HEK293T (cell line): ENCODE measurements around the gene MYBPHL.

ENCODE experiments used
- CTCF ChIA-PET: fragments of 350-600 bp; formaldehyde crosslinking; extraction: SDS; loops from one replicate; lab custom pipeline; 2021; ENCODE audit warnings: antibody characterized with exemption, inconsistent platforms; lab: Yijun Ruan, JAX
- POLR2A ChIA-PET: fragments of 350-600 bp; formaldehyde crosslinking; extraction: SDS; loops from one replicate; lab custom pipeline; 2020; ENCODE audit warnings: antibody characterized with exemption, inconsistent platforms; lab: Yijun Ruan, JAX
- DNase-seq: peaks from one replicate; pipeline ENCODE4 v3.0.0; 2012; ENCODE audit warnings: mixed read lengths; ENCODE audit errors: extremely low spot score
- ARNT ChIP-seq: fragments of 450-650 bp; IDR thresholded peaks from 2 replicates; pipeline ENCODE4 v1.6.1; 2017; ENCODE audit warnings: mild to moderate bottlenecking
- BHLHE40 ChIP-seq: fragments of 450-650 bp; IDR thresholded peaks from 2 replicates; pipeline ENCODE4 v1.6.1; 2016; ENCODE audit warnings: mild to moderate bottlenecking, moderate library complexity, borderline replicate concordance
- CTBP1 ChIP-seq: fragments of 450-650 bp; IDR thresholded peaks from 2 replicates; pipeline ENCODE4 v1.6.1; 2016; ENCODE audit warnings: borderline replicate concordance
- ELF4 ChIP-seq: fragments of 450-650 bp; IDR thresholded peaks from 2 replicates; pipeline ENCODE4 v1.6.1; 2017; ENCODE audit warnings: antibody characterized with exemption
- FOXA1 ChIP-seq: fragments of 450-650 bp; IDR thresholded peaks from 2 replicates; pipeline ENCODE4 v1.6.1; 2016; ENCODE audit warnings: mild to moderate bottlenecking
- FOXK2 ChIP-seq: fragments of 450-650 bp; IDR thresholded peaks from 2 replicates; pipeline ENCODE4 v1.6.1; 2016; ENCODE audit warnings: mild to moderate bottlenecking
- FOXM1 ChIP-seq: fragments of 450-650 bp; IDR thresholded peaks from 2 replicates; pipeline ENCODE4 v1.6.1; 2017; ENCODE audit warnings: mild to moderate bottlenecking, borderline replicate concordance
- HDGF ChIP-seq: fragments of 450-650 bp; IDR thresholded peaks from 2 replicates; pipeline ENCODE4 v1.6.1; 2017; ENCODE audit warnings: antibody characterized with exemption, borderline replicate concordance
- L3MBTL2 ChIP-seq: fragments of 450-650 bp; conservative IDR thresholded peaks from 2 replicates; pipeline ENCODE4 v1.6.1; 2016; ENCODE audit warnings: mild to moderate bottlenecking
- LEF1 ChIP-seq: fragments of 450-650 bp; IDR thresholded peaks from 2 replicates; pipeline ENCODE4 v1.6.1; 2017; ENCODE audit warnings: mild to moderate bottlenecking, borderline replicate concordance
- NFRKB ChIP-seq: fragments of 450-650 bp; IDR thresholded peaks from 2 replicates; pipeline ENCODE4 v1.6.1; 2016; ENCODE audit warnings: mild to moderate bottlenecking, moderate library complexity
- SP1 ChIP-seq: fragments of 450-650 bp; IDR thresholded peaks from 2 replicates; pipeline ENCODE4 v1.6.1; 2017
- SUZ12 ChIP-seq: fragments of 450-650 bp; IDR thresholded peaks from 2 replicates; pipeline ENCODE4 v1.6.1; 2016; ENCODE audit warnings: mild to moderate bottlenecking
- TARDBP ChIP-seq: fragments of 450-650 bp; IDR thresholded peaks from 2 replicates; pipeline ENCODE4 v1.6.1; 2016
- ZNF384 ChIP-seq: fragments of 450-650 bp; IDR thresholded peaks from 2 replicates; pipeline ENCODE4 v1.6.1; 2016
- TF ChIP-seq, protein P1 (sequence below): fragments of 450-650 bp; IDR thresholded peaks from 2 replicates; pipeline ENCODE4 v1.6.1; 2016

Gene MYBPHL, protein sequence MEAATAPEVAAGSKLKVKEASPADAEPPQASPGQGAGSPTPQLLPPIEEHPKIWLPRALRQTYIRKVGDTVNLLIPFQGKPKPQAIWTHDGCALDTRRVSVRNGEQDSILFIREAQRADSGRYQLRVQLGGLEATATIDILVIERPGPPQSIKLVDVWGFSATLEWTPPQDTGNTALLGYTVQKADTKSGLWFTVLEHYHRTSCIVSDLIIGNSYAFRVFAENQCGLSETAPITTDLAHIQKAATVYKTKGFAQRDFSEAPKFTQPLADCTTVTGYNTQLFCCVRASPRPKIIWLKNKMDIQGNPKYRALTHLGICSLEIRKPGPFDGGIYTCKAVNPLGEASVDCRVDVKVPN

DNA sequence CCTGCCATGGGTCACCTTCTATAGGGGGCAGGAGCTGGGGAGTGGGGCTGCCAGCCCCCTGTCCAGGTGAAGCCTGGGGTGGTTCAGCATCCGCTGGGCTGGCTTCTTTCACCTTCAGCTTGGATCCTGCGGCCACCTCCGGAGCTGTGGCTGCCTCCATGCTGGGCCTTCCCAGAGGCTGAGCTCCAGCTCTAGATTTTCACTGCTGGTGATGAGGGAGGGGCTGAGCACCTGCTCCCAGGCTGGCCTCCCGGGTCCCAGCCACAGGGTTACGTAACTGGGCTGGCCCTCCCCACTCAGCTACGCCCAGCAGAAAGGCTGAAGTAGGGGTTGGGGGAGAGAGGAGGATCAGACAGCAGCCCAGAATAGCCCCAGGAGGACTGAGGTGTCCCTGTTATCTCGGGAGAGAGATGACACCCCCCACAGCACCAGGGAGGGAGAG lies at the start of gene MYBPHL:
MYBPHL (minus strand) TSS at position 180 of the 442 bp plus-strand sequence; CDS start at position 160, 20 bp downstream.
- no peak for DNase-seq
- POLR2A ChIA-PET, result interaction anchor here (0.7 to 1.4 kb wide), 2 partner anchors 11 to 24 kb away, joined by 3 to 5 read pairs; partner anchors contain the start of gene PSRC1
- no peak for TF ChIP-seq ARNT
- TF ChIP-seq, protein P1, sequence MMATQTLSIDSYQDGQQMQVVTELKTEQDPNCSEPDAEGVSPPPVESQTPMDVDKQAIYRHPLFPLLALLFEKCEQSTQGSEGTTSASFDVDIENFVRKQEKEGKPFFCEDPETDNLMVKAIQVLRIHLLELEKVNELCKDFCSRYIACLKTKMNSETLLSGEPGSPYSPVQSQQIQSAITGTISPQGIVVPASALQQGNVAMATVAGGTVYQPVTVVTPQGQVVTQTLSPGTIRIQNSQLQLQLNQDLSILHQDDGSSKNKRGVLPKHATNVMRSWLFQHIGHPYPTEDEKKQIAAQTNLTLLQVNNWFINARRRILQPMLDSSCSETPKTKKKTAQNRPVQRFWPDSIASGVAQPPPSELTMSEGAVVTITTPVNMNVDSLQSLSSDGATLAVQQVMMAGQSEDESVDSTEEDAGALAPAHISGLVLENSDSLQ, result no peak
- TF ChIP-seq ZNF384, result no peak
- no peak for TF ChIP-seq FOXK2
- no peak for TF ChIP-seq BHLHE40
- TF ChIP-seq FOXM1, result no peak
- no peak for TF ChIP-seq SUZ12
- no peak for TF ChIP-seq L3MBTL2
- no peak for TF ChIP-seq HDGF
- no peak for TF ChIP-seq TARDBP
- TF ChIP-seq SP1, result no peak
- TF ChIP-seq NFRKB, result no peak
- no peak for TF ChIP-seq CTBP1
- no peak for TF ChIP-seq ELF4
- TF ChIP-seq LEF1, result no peak
- TF ChIP-seq FOXA1, result no peak
- CTCF ChIA-PET, result interaction anchor here (0.6 to 1.4 kb wide), 2 partner anchors 225 to 654 kb away, joined by 4 to 5 read pairs; no protein-coding TSS in a partner anchor

DNA sequence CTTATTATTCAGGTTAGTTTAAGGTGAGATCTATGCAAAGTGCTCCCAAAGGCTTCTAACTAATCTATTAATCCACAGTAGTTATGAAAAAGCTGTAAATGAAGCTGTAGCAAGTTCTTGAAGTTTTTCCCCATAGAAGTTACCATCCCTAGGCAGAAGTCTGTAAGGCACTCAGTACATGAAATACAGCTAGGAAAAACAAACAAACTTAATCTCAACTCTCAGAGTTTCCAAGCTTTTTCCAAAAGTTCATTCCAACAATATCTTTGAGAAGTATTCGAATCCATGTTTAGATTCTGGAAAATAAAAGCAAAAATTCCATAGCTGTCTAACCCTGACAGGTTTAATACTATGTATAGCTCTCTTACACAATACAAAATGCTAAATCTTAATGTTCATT lies 49.7 kb upstream of the MYBPHL start:
- CTCF ChIA-PET, result no interaction called here
- POLR2A ChIA-PET, result interaction anchor here (1.0 kb wide), 1 partner anchor 74 kb away, joined by 3 read pairs; the partner anchor contains the start of gene PSRC1
- DNase-seq, result no peak
- no peak for TF ChIP-seq CTBP1

DNA sequence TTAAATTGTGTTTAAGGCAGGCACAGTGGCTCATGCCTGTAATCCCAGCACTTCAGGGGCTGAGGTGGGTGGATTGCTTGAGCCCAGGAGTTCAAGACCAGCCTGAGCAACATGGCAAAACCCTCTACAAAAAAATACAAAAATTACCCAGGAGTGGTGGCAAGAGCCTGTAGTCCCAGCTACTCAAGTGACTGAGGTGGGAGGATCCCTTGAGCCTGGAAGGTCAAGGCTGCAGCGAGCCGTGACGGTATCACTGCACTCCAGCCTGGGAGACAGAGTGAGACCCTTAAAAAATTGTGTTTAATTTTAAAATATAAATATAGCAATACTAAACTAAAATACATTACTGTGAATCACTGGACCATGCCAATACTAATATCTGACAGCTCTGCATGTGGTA lies 48.1 kb upstream of the MYBPHL start:
- TF ChIP-seq SUZ12 (no peak), FOXA1 (no peak), FOXK2 (no peak), SP1 (no peak), TARDBP (no peak), CTBP1 (no peak), L3MBTL2 (no peak), LEF1 (no peak), ARNT (no peak)
- ChIA-PET POLR2A (no interaction called here), CTCF (no interaction called here)
- no peak for DNase-seq

DNA sequence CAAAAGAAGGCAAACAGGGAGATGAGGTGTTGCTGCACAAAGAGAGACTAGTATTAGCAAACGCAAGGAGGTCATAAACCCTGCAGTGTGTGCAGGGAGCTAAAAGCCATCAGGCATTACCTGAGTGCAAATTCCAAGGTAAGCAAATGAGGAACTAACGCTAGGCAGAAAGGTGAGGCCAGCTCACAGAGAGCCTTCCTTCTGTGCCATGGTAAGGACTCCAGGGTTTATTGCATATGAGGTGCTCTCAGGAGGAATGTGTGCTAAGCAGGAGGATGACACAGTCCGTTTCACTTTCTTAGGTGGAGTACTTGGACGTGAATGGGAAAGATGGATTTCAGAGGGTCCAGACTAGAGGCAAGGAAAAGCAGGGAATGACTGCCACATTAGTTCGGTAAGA lies 44.6 kb upstream of the MYBPHL start:
- DNase-seq, result no peak
- TF ChIP-seq HDGF, result no peak
- no peak for TF ChIP-seq SUZ12
- TF ChIP-seq CTBP1, result no peak
- TF ChIP-seq TARDBP, result no peak
- TF ChIP-seq LEF1, result no peak
- TF ChIP-seq, protein P1, result no peak
- TF ChIP-seq SP1, result no peak
- no peak for TF ChIP-seq BHLHE40
- TF ChIP-seq FOXK2, result no peak
- no peak for TF ChIP-seq ELF4
- no peak for TF ChIP-seq ZNF384
- POLR2A ChIA-PET, result no interaction called here
- CTCF ChIA-PET, result no interaction called here

DNA sequence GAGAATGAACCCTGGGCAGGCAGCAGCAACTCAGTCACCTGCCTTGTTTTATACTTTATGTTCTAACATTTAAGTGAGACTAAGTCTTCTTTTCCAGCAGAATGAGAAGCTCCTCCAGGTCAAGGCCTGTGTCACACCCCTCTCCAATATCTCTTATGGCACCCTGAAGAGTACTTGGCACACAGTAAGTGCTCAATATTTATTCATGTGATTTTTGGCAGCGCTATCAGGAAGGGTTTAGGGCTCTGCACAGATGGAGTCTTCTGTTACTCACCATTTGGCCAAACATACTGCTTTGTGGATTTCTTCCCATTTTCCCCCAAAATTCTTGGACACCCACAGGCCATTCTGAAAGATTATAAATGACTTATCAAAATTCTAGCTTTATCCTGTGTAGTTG lies 43.8 kb upstream of the MYBPHL start:
- no peak for DNase-seq
- POLR2A ChIA-PET, result no interaction called here
- TF ChIP-seq L3MBTL2 (no peak), ELF4 (no peak), LEF1 (no peak), SUZ12 (no peak), ZNF384 (no peak), BHLHE40 (no peak), CTBP1 (no peak), FOXK2 (no peak), NFRKB (no peak), ARNT (no peak), HDGF (no peak), FOXA1 (no peak), SP1 (no peak), TARDBP (no peak)
- CTCF ChIA-PET, result no interaction called here

DNA sequence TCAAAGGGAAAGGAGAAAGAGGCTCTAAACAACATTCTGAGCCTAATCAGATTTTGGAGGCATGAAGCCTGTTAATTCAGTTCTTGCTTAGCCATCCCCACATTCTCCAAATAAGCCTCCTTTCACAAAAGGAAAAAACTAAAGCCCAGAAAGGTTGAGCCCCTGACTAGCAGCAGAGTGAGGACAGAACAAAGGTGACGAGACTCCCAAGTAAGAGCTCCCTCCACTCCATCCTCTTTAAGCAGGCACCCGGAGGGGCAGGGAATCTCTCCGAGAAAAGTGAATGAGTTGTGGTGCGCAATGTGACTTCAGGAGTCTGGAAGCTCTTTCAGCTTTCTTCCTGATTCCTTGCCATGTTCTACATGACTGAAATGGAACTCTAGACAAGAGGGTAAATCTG lies 43.4 kb upstream of the MYBPHL start:
- POLR2A ChIA-PET, result no interaction called here
- no peak for DNase-seq
- CTCF ChIA-PET, result no interaction called here
- TF ChIP-seq FOXA1, result no peak
- no peak for TF ChIP-seq HDGF
- no peak for TF ChIP-seq FOXK2
- no peak for TF ChIP-seq FOXM1
- TF ChIP-seq SUZ12, result no peak
- TF ChIP-seq SP1, result no peak
- no peak for TF ChIP-seq NFRKB
- TF ChIP-seq, protein P1, result no peak
- no peak for TF ChIP-seq ARNT
- TF ChIP-seq ZNF384, result no peak
- no peak for TF ChIP-seq LEF1
- TF ChIP-seq L3MBTL2, result no peak
- no peak for TF ChIP-seq ELF4
- no peak for TF ChIP-seq TARDBP
- no peak for TF ChIP-seq CTBP1
